Vagina (tissue), 2 donors: ENCODE results near the gene ZNF641.

Source experiments
- POLR2AphosphoS5 ChIP-seq, 2 donors: sonication (generic); formaldehyde crosslinking; IDR thresholded peaks; one replicate each; pipeline ENCODE4 v1.9.0; 2017; ENCODE audit warnings: antibody characterized with exemption in 2 of 2, mild to moderate bottlenecking in 2 of 2, low read depth in 1 of 2; ENCODE audit not compliant: insufficient read depth in 1 of 2
- TF ChIP-seq, protein P1 (sequence below), 3 experiments: fragments of 450-650 bp in 2 of 3; fragments of 200-600 bp in 1 of 3; sonication (generic) in 1 of 3; IDR thresholded peaks; one replicate each; pipeline ENCODE4 v1.5.1; 2017 to 2019; ENCODE audit warnings: antibody characterized with exemption in 3 of 3, mild to moderate bottlenecking in 2 of 3, moderate library complexity in 2 of 3

DNA sequence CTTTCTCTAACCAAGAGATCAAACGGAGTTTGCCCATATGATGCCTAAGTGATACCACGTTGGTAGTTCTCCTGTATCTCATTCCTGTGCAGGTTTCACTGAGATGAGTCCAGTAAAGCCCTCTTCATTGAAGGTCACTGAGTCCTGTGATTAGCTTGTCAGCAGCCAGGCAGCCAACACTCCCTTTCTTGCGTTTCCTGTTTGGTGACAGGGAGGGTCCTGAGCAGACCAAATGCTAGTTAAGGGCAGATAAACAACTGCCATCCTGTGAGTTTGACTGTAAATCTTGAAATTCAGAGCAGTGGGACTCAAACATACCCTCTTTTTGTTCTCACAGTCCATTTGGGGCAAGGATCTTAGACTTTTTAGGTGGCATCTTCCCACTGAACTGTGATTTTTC, 39.4 kb downstream of the ZNF641 start:
- TF ChIP-seq, protein P1, sequence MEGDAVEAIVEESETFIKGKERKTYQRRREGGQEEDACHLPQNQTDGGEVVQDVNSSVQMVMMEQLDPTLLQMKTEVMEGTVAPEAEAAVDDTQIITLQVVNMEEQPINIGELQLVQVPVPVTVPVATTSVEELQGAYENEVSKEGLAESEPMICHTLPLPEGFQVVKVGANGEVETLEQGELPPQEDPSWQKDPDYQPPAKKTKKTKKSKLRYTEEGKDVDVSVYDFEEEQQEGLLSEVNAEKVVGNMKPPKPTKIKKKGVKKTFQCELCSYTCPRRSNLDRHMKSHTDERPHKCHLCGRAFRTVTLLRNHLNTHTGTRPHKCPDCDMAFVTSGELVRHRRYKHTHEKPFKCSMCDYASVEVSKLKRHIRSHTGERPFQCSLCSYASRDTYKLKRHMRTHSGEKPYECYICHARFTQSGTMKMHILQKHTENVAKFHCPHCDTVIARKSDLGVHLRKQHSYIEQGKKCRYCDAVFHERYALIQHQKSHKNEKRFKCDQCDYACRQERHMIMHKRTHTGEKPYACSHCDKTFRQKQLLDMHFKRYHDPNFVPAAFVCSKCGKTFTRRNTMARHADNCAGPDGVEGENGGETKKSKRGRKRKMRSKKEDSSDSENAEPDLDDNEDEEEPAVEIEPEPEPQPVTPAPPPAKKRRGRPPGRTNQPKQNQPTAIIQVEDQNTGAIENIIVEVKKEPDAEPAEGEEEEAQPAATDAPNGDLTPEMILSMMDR (IDR thresholded peaks at IDR 0.05), result no peak
- no peak for TF ChIP-seq POLR2AphosphoS5 (IDR thresholded peaks at IDR 0.05; ENCODE audit: insufficient read depth in 1 of 2, low read depth in 1 of 2)
